GM11168 (cell line): ENCODE data around the gene LRBA.

Source experiments
- in situ Hi-C: fragments of 300-500 bp; cut with MboI; formaldehyde crosslinking; loops from one replicate; pipeline ENCODE4 v1.12.0; 2022; ENCODE audit warnings: low sequenced_read_pairs; ENCODE audit not compliant: unreplicated experiment

Gene LRBA

GRCh38 chr4:150476776-150477175, 538.3 kb downstream of the LRBA start:
- in situ Hi-C loops: no loop called here

GRCh38 chr4:150475763-150476162, 539.3 kb downstream of the LRBA start:
- in situ Hi-C loops: no loop called here

- in situ Hi-C loops: no loop called here
Observed at GRCh38 chr4:150464523-150464922, 550.6 kb downstream of the LRBA start.

- in situ Hi-C loops: no loop called here
Observed at GRCh38 chr4:150462743-150463142, 552.3 kb downstream of the LRBA start.

- in situ Hi-C loops: no loop called here
Observed at GRCh38 chr4:150461957-150462356, 553.1 kb downstream of the LRBA start.

GRCh38 chr4:150457802-150458201, 557.3 kb downstream of the LRBA start:
- in situ Hi-C loops: no loop called here

- in situ Hi-C loops: no loop called here
Observed at GRCh38 chr4:150451883-150452282, 563.2 kb downstream of the LRBA start.

GRCh38 chr4:150447356-150447755, 567.7 kb downstream of the LRBA start:
- in situ Hi-C loops: no loop called here

- in situ Hi-C loops: no loop called here
Observed at GRCh38 chr4:150439451-150439933, 575.6 kb downstream of the LRBA start.

- in situ Hi-C loops: no loop called here
Observed at GRCh38 chr4:150436598-150437370, 578.3 kb downstream of the LRBA start.

GRCh38 chr4:150431221-150431620, 583.9 kb downstream of the LRBA start:
- in situ Hi-C loops: no loop called here

GRCh38 chr4:150425161-150425560, 589.9 kb downstream of the LRBA start:
- in situ Hi-C loops: no loop called here

GRCh38 chr4:150423503-150423902, 591.6 kb downstream of the LRBA start:
- in situ Hi-C loops: no loop called here

GRCh38 chr4:150423074-150423473, 592.0 kb downstream of the LRBA start:
- in situ Hi-C loops: no loop called here

- in situ Hi-C loops: no loop called here
Observed at GRCh38 chr4:150421612-150422011, 593.5 kb downstream of the LRBA start.

GRCh38 chr4:150419939-150420338, 595.1 kb downstream of the LRBA start:
- in situ Hi-C loops: no loop called here

GRCh38 chr4:150418757-150419410, 596.2 kb downstream of the LRBA start:
- in situ Hi-C loops: no loop called here

GRCh38 chr4:150415213-150415612, 599.9 kb downstream of the LRBA start:
- in situ Hi-C loops: no loop called here

- in situ Hi-C loops: no loop called here
Observed at GRCh38 chr4:150411520-150411919, 603.6 kb downstream of the LRBA start.

GRCh38 chr4:150402871-150403272, 612.2 kb downstream of the LRBA start:
- in situ Hi-C loops: no loop called here

- in situ Hi-C loops: no loop called here
Observed at GRCh38 chr4:150401083-150401687, 613.9 kb downstream of the LRBA start.
